Hippocampal formation (tissue), 2 donors: Measurements from ENCODE around the gene GCK.

Experiments
- DNase-seq, 2 donors: peaks; one replicate each; lab custom pipeline; 2025; lab: John Stamatoyannopoulos, UW

GCK gene

GRCh38 chr7:44155191-44156185 lies 33.8 kb downstream of the GCK start:
- peak in 1 of 2 donors; percentile 22 for DNase-seq

- DNase-seq = no peak
These were observed 34.5 kb downstream of the GCK start for GRCh38 chr7:44154703-44155102.

- DNase-seq = no peak
These were observed 35.3 kb downstream of the GCK start for GRCh38 chr7:44153948-44154335.

- no peak for DNase-seq
These were observed 36.0 kb downstream of the GCK start for GRCh38 chr7:44152971-44153947.

GRCh38 chr7:44151956-44152355 lies 37.3 kb downstream of the GCK start:
- DNase-seq = no peak

GRCh38 chr7:44150966-44151941 lies 38.0 kb downstream of the GCK start:
- no peak for DNase-seq

GRCh38 chr7:44150466-44150832 lies 38.8 kb downstream of the GCK start:
- DNase-seq = no peak

GRCh38 chr7:44149571-44150465 lies 39.4 kb downstream of the GCK start:
- DNase-seq = no peak

- no peak for DNase-seq
These were observed 40.2 kb downstream of the GCK start for GRCh38 chr7:44148961-44149536.

GRCh38 chr7:44148166-44148565 lies 41.1 kb downstream of the GCK start:
- DNase-seq = no peak

GRCh38 chr7:44147026-44147991 lies 41.9 kb downstream of the GCK start:
- DNase-seq = no peak

GRCh38 chr7:44145969-44146911 lies 43.0 kb downstream of the GCK start:
- peak; percentile 40 to 86 for DNase-seq

GRCh38 chr7:44145479-44145968 lies 43.7 kb downstream of the GCK start:
- DNase-seq = no peak

- DNase-seq = no peak
These were observed 44.2 kb downstream of the GCK start for GRCh38 chr7:44144968-44145478.

GRCh38 chr7:44144426-44144967 lies 44.7 kb downstream of the GCK start:
- DNase-seq = no peak

- DNase-seq = no peak
These were observed 45.5 kb downstream of the GCK start for GRCh38 chr7:44143646-44144250.
